HepG2 (cell line): Measurements from ENCODE around the gene RGN. TPM values are rescaled to one million over a fixed set of nuclear protein-coding genes. Genes with fewer than 3 reads are reported as not detected.
A peak's percentile ranks its signal among the peaks of the same experiment; 100 is the strongest.

Experiments
- CSRNP2 ChIP-seq: sonication (generic); formaldehyde crosslinking; conservative IDR thresholded peaks from 2 replicates; pipeline ENCODE4 v1.8.0; 2022; ENCODE audit warnings: low read depth, missing genetic modification reagents
- E2F5 ChIP-seq: sonication (generic); formaldehyde crosslinking; conservative IDR thresholded peaks from 2 replicates; pipeline ENCODE4 v1.4.0; 2020; ENCODE audit warnings: missing genetic modification reagents
- EHMT2 ChIP-seq: fragments of 200-600 bp; sonication (generic); IDR thresholded peaks from 2 replicates; pipeline ENCODE4 v1.7.0; 2017; ENCODE audit warnings: antibody characterized with exemption, low read depth, low read length, borderline replicate concordance
- EP300 ChIP-seq, 3 experiments: sonication (generic) in 1 of 3; formaldehyde crosslinking in 1 of 3; IDR thresholded peaks; 2 replicates each; pipeline versions ENCODE4 v1.5.1 to v1.6.1; 2011 to 2020; ENCODE audit warnings: low read depth in 2 of 3, low read length in 2 of 3, borderline replicate concordance in 1 of 3, improper control_type of control experiment in 1 of 3, mild to moderate bottlenecking in 1 of 3, missing genetic modification reagents in 1 of 3, moderate library complexity in 1 of 3
- HOXD1 ChIP-seq: sonication (generic); formaldehyde crosslinking; IDR thresholded peaks from 2 replicates; pipeline ENCODE4 v1.5.0; 2020; ENCODE audit warnings: missing genetic modification reagents
- LRRFIP1 ChIP-seq: sonication (generic); formaldehyde crosslinking; conservative IDR thresholded peaks from 2 replicates; pipeline ENCODE4 v1.4.0; 2020; ENCODE audit warnings: missing genetic modification reagents
- RBM39 ChIP-seq: fragments of 200-400 bp; formaldehyde crosslinking; IDR thresholded peaks from one replicate; pipeline ENCODE4 v1.6.1; 2018; ENCODE audit warnings: antibody characterized with exemption, mild to moderate bottlenecking, low read depth, low read length; ENCODE audit not compliant: poor library complexity, severe bottlenecking
- SP4 ChIP-seq: sonication (generic); formaldehyde crosslinking; IDR thresholded peaks from 2 replicates; pipeline ENCODE4 v1.8.1; 2023; ENCODE audit warnings: mild to moderate bottlenecking, missing genetic modification reagents
- ZNF205 ChIP-seq: IDR thresholded peaks from 2 replicates; pipeline ENCODE4 v1.6.1; 2018; ENCODE audit warnings: missing biosample characterization, missing genetic modification reagents
- ZNF281 ChIP-seq: sonication (generic); formaldehyde crosslinking; IDR thresholded peaks from 2 replicates; pipeline ENCODE4 v1.4.0; 2020; ENCODE audit warnings: missing genetic modification reagents, borderline replicate concordance
- ZNF496 ChIP-seq: sonication (generic); formaldehyde crosslinking; IDR thresholded peaks from 2 replicates; pipeline ENCODE4 v1.8.1; 2023; ENCODE audit warnings: mild to moderate bottlenecking, moderate library complexity, missing genetic modification reagents; ENCODE audit not compliant: insufficient replicate concordance
- ZNF687 ChIP-seq: sonication (generic); formaldehyde crosslinking; IDR thresholded peaks from 2 replicates; pipeline ENCODE4 v1.5.1; 2020; ENCODE audit warnings: mild to moderate bottlenecking, missing genetic modification reagents, moderate library complexity
- ZNF75D ChIP-seq: sonication (generic); formaldehyde crosslinking; IDR thresholded peaks from 2 replicates; pipeline ENCODE4 v1.8.1; 2023; ENCODE audit warnings: missing genetic modification reagents, mild to moderate bottlenecking, borderline replicate concordance
- ZNF766 ChIP-seq: sonication (generic); formaldehyde crosslinking; IDR thresholded peaks from 2 replicates; pipeline ENCODE4 v1.5.0; 2020; ENCODE audit warnings: missing genetic modification reagents, borderline replicate concordance
- ZNF792 ChIP-seq: IDR thresholded peaks from 2 replicates; pipeline ENCODE4 v1.6.1; 2016
- polyA plus RNA-seq, 8 experiments: library from polyadenylated mRNA; depleted of rRNA in 3 of 8; stranded (reverse) in 7 of 8; unstranded in 1 of 8; fragments of >200 nt; fragmentation: Illumina TruSeq in 4 of 8; extraction: Trizol in 4 of 8; gene quantifications; 2 replicates each; pipeline versions ENCODE4 v1.2.1 to v1.2.3, GENCODE V29; 2011 to 2016; ENCODE audit warnings: low read depth in 4 of 8, missing spikeins in 1 of 8, mixed read lengths in 1 of 8; ENCODE audit not compliant: insufficient read depth in 1 of 8
- total RNA-seq, 5 experiments: library from RNA; depleted of rRNA; stranded (reverse); fragments of >200 nt; fragmentation: Illumina TruSeq; extraction: Trizol; gene quantifications; 2 replicates each; pipeline ENCODE4 v1.2.3, GENCODE V29; 2016; ENCODE audit warnings: low read depth in 1 of 5

RGN gene
- total and polyA plus RNA-seq, 2 of the 13 experiments (the other 11 are each of a cell fraction or from before 2014, with no cell fraction given): 19.6 to 74.4 TPM

- TF ChIP-seq ZNF687 (CRISPR knock-in tag) (peak; percentile 71), ZNF281 (CRISPR knock-in tag) (peak; percentile 53; the same call in 1 of the 2 replicates), RBM39 (no peak), ZNF792 (CRISPR knock-in tag) (0 out of 2 replicates have a peak, but pooled peaks have one; percentile 51), HOXD1 (peak; percentile 62; the same call in 1 of the 2 replicates), ZNF766 (CRISPR knock-in tag) (no peak), CSRNP2 (CRISPR knock-in tag) (no peak), ZNF205 (CRISPR knock-in tag) (no peak), EP300 (IDR thresholded peaks at IDR 0.05; ENCODE audit: low read depth in 2 of 2, low read length in 2 of 2) (peak in 1 of 2 experiments; percentile 95; a peak in 2 of 4 replicates), EP300 (CRISPR knock-in tag; IDR thresholded peaks at IDR 0.05; ENCODE audit: borderline replicate concordance) (peak; percentile 80; the same call in 1 of the 2 replicates), EHMT2 (no peak), LRRFIP1 (no peak), ZNF496 (CRISPR knock-in tag) (no peak), ZNF75D (CRISPR knock-in tag) (no peak), SP4 (CRISPR knock-in tag) (no peak), E2F5 (CRISPR knock-in tag) (no peak)
Measured at GRCh38 chrX:47080215-47080914, 2.1 kb downstream of the RGN start (continued).
